Stimulated activated CD8-positive, alpha-beta memory T cell treated with anti-CD3 and anti-CD28 coated beads, Interleukin-7, amount 100 ng/mL, for 48 hours (primary cell): ENCODE data around the gene PPP4R1.

Experiments
- DNase-seq, 2 donors: peaks; one replicate each; pipeline ENCODE4 v3.0.0-alpha.2; 2020; ENCODE audit warnings: low read depth in 1 of 2; ENCODE audit errors: extremely low read depth in 1 of 2

Gene PPP4R1

GRCh38 chr18:9594823-9595596 is 19.3 kb downstream of the PPP4R1 start:
- DNase-seq, result no peak

GRCh38 chr18:9587924-9588323 is 26.4 kb downstream of the PPP4R1 start:
- no peak for DNase-seq

GRCh38 chr18:9586814-9587213 is 27.5 kb downstream of the PPP4R1 start:
- no peak for DNase-seq

GRCh38 chr18:9581667-9582066 is 32.7 kb downstream of the PPP4R1 start:
- no peak for DNase-seq

- no peak for DNase-seq
Observed at GRCh38 chr18:9578306-9578705, 36.1 kb downstream of the PPP4R1 start.

- DNase-seq, result no peak
Observed at GRCh38 chr18:9577361-9577760, 37.0 kb downstream of the PPP4R1 start.

GRCh38 chr18:9575558-9575957 is 38.8 kb downstream of the PPP4R1 start:
- DNase-seq, result no peak

- no peak for DNase-seq
Observed at GRCh38 chr18:9574473-9575115, 39.8 kb downstream of the PPP4R1 start.

GRCh38 chr18:9571546-9571945 is 42.8 kb downstream of the PPP4R1 start:
- no peak for DNase-seq

GRCh38 chr18:9570255-9570654 is 44.1 kb downstream of the PPP4R1 start:
- DNase-seq, result no peak

GRCh38 chr18:9569178-9569577 is 45.2 kb downstream of the PPP4R1 start:
- DNase-seq, result no peak

- no peak for DNase-seq
Observed at GRCh38 chr18:9568186-9568585, 46.2 kb downstream of the PPP4R1 start.

- DNase-seq, result no peak
Observed at GRCh38 chr18:9565407-9565806, 49.0 kb downstream of the PPP4R1 start.

- no peak for DNase-seq
Observed at GRCh38 chr18:9563331-9563730, 51.0 kb downstream of the PPP4R1 start.

GRCh38 chr18:9562584-9562983 is 51.8 kb downstream of the PPP4R1 start:
- DNase-seq, result no peak

- no peak for DNase-seq
Observed at GRCh38 chr18:9561759-9562158, 52.6 kb downstream of the PPP4R1 start.

GRCh38 chr18:9559253-9559652 is 55.1 kb downstream of the PPP4R1 start:
- DNase-seq, result no peak

- no peak for DNase-seq
Observed at GRCh38 chr18:9558387-9559064, 55.8 kb downstream of the PPP4R1 start.

GRCh38 chr18:9557250-9557943 is 57.0 kb downstream of the PPP4R1 start:
- DNase-seq, result no peak

- no peak for DNase-seq
Observed at GRCh38 chr18:9552616-9553015, 61.7 kb downstream of the PPP4R1 start.

- no peak for DNase-seq
Observed at GRCh38 chr18:9552191-9552590, 62.2 kb downstream of the PPP4R1 start.
